CD4-positive, alpha-beta T cell (primary cell): ENCODE measurements around the gene HRH3. TPM values are rescaled to one million over a fixed set of nuclear protein-coding genes. Genes with fewer than 3 reads are reported as not detected.

Source experiments
- ATAC-seq: fragments of 200-7000 bp; cut with Tn5 transposase; one replicate; pipeline ENCODE4 v1.10.0; 2022; ENCODE audit warnings: mild to moderate bottlenecking; ENCODE audit not compliant: poor library complexity
- CTCF ChIA-PET: fragments of 350-600 bp; sonication (Branson Sonifier 250); formaldehyde crosslinking; loops from one replicate; lab custom pipeline; 2021; ENCODE audit warnings: antibody characterized with exemption, inconsistent platforms; lab: Charles Lee
- POLR2A ChIA-PET: fragments of 350-600 bp; sonication (Branson Sonifier 250); formaldehyde crosslinking; loops from one replicate; lab custom pipeline; 2021; ENCODE audit warnings: antibody characterized with exemption, inconsistent platforms; lab: Charles Lee
- DNase-seq, 14 experiments: peaks; one replicate each; pipeline ENCODE4 v3.0.0-alpha.2; 2013 to 2020; ENCODE audit warnings: mixed read lengths in 2 of 14
- H3K27ac ChIP-seq, 2 donors: one replicate each; pipeline versions ENCODE4 v1.5.1 to v1.7.0; 2013; ENCODE audit warnings: low read length in 2 of 2, low read depth in 1 of 2, mild to moderate bottlenecking in 1 of 2
- H3K27me3 ChIP-seq, 2 experiments: 1 replicate in 1 of 2; 2 replicates in 1 of 2; pipeline versions ENCODE4 v1.6.1 to v1.7.0; 2013; ENCODE audit warnings: low read length in 2 of 2, control low read depth in 1 of 2, mild to moderate bottlenecking in 1 of 2, moderate library complexity in 1 of 2; ENCODE audit not compliant: insufficient read depth in 2 of 2, control insufficient read depth in 1 of 2
- H3K36me3 ChIP-seq: one replicate; pipeline ENCODE4 v1.6.1; 2013; ENCODE audit warnings: low read length, control low read depth; ENCODE audit not compliant: insufficient read depth
- H3K4me1 ChIP-seq: one replicate; pipeline ENCODE4 v1.6.1; 2013; ENCODE audit warnings: low read length, control low read depth; ENCODE audit not compliant: insufficient read depth
- H3K4me3 ChIP-seq: one replicate; pipeline ENCODE4 v1.5.1; 2013; ENCODE audit warnings: mild to moderate bottlenecking, low read length, moderate library complexity
- H3K9me3 ChIP-seq, 2 experiments: 1 replicate in 1 of 2; 2 replicates in 1 of 2; pipeline versions ENCODE4 v1.6.1 to v1.7.0; 2013; ENCODE audit warnings: low read length in 2 of 2, mild to moderate bottlenecking in 2 of 2, control low read depth in 1 of 2, moderate library complexity in 1 of 2; ENCODE audit not compliant: control insufficient read depth in 1 of 2, insufficient read depth in 1 of 2
- H3K27ac Mint-ChIP-seq: one replicate; pipeline ENCODE4 v1.8.0; 2020; ENCODE audit warnings: mixed read lengths
- H3K27me3 Mint-ChIP-seq: one replicate; pipeline ENCODE4 v1.8.0; 2021; ENCODE audit warnings: mixed read lengths
- H3K36me3 Mint-ChIP-seq: one replicate; pipeline ENCODE4 v1.8.0; 2021; ENCODE audit warnings: low read depth, mixed read lengths
- H3K4me1 Mint-ChIP-seq: one replicate; pipeline ENCODE4 v1.8.0; 2021; ENCODE audit warnings: low read depth, mixed read lengths
- H3K4me3 Mint-ChIP-seq: one replicate; pipeline ENCODE4 v1.8.0; 2020; ENCODE audit warnings: mild to moderate bottlenecking, mixed read lengths
- H3K9me3 Mint-ChIP-seq: one replicate; pipeline ENCODE4 v1.8.0; 2020; ENCODE audit warnings: mixed read lengths
- CTCF ChIP-seq: fragments of 200-600 bp; IDR thresholded peaks from one replicate; pipeline ENCODE4 v1.8.0; 2022; ENCODE audit warnings: antibody characterized with exemption, mild to moderate bottlenecking
- intact Hi-C, 2 experiments: fragments of 100-400 bp; cut with DNase I in 1 of 2; cut with micrococcal nuclease in 1 of 2; formaldehyde crosslinking; loops; one replicate each; pipeline versions ENCODE4 v1.15.1 to v1.9.0; 2023 to 2025; cut with DNase I, micrococcal nuclease
- total RNA-seq, 174 experiments: library from RNA in 2 of 174; stranded (reverse) in 2 of 174; gene quantifications; one replicate each; pipeline ENCODE4 v1.2.3 and lab custom pipeline; 2021 to 2026

Gene HRH3
- total RNA-seq, 2 experiments from 2014 or later: not detected

GRCh38 chr20:62233684-62234083 lies 13.6 kb upstream of the HRH3 start:
- ChIA-PET CTCF (no interaction called here), POLR2A (no interaction called here)
- no peak overlapping the region for H3K27ac Mint-ChIP-seq

GRCh38 chr20:62232770-62233645 lies 12.9 kb upstream of the HRH3 start:
- ChIA-PET CTCF (no interaction called here), POLR2A (no interaction called here)
- intact Hi-C loops: no loop called here
- no peaks in the 10 kb centered on the region for H3K36me3 Mint-ChIP-seq
- H3K4me3 Mint-ChIP-seq: no peak overlapping the region
- TF ChIP-seq CTCF: no peak
- ATAC-seq (no peak), DNase-seq (no peak)
- peaks cover 11% of the 10 kb centered on the region for H3K4me1 ChIP-seq
- H3K27ac ChIP-seq: no peak overlapping the region
- no peaks in the 10 kb centered on the region for H3K27me3 ChIP-seq
- H3K36me3 ChIP-seq: no peaks in the 10 kb centered on the region
- no peak overlapping the region for H3K4me3 ChIP-seq
- no peak overlapping the region for H3K27ac Mint-ChIP-seq
- no peaks in the 10 kb centered on the region for H3K9me3 Mint-ChIP-seq
- H3K27me3 Mint-ChIP-seq: peaks cover 9% of the 10 kb centered on the region
- H3K4me1 Mint-ChIP-seq: peaks cover 4% of the 10 kb centered on the region
- peaks cover 0 to 26% of the 10 kb centered on the region in 2 experiments for H3K9me3 ChIP-seq

More at GRCh38 chr20:62233684-62234083, 13.6 kb upstream of the HRH3 start:
- H3K27me3 Mint-ChIP-seq: peaks cover 9% of the 10 kb centered on the region
- Histone ChIP-seq H3K27me3 (no peaks in the 10 kb centered on the region), H3K4me1 (peaks cover 11% of the 10 kb centered on the region), H3K36me3 (no peaks in the 10 kb centered on the region), H3K9me3 (peaks cover 0 to 26% of the 10 kb centered on the region in 2 experiments), H3K27ac (no peak overlapping the region), H3K4me3 (no peak overlapping the region)
- no peak for ATAC-seq
- intact Hi-C loops: no loop called here
- no peaks in the 10 kb centered on the region for H3K36me3 Mint-ChIP-seq
- no peaks in the 10 kb centered on the region for H3K9me3 Mint-ChIP-seq
- H3K4me1 Mint-ChIP-seq: peaks cover 7% of the 10 kb centered on the region
- TF ChIP-seq CTCF: no peak
- no peak overlapping the region for H3K4me3 Mint-ChIP-seq
- DNase-seq: no peak

GRCh38 chr20:62232194-62232593 lies 12.1 kb upstream of the HRH3 start:
- intact Hi-C loops: no loop called here
- no peak overlapping the region for H3K27ac Mint-ChIP-seq
- H3K9me3 ChIP-seq: peaks cover 0 to 27% of the 10 kb centered on the region in 2 experiments
- ChIA-PET CTCF (no interaction called here), POLR2A (no interaction called here)
- no peaks in the 10 kb centered on the region for H3K27me3 ChIP-seq
- peaks cover 3% of the 10 kb centered on the region for H3K4me1 ChIP-seq
- TF ChIP-seq CTCF: no peak
- no peaks in the 10 kb centered on the region for H3K36me3 Mint-ChIP-seq
- DNase-seq: no peak
- no peak for ATAC-seq
- H3K4me3 ChIP-seq: no peak overlapping the region
- no peak overlapping the region for H3K4me3 Mint-ChIP-seq
- no peak overlapping the region for H3K27ac ChIP-seq
- peaks cover 9% of the 10 kb centered on the region for H3K27me3 Mint-ChIP-seq
- no peaks in the 10 kb centered on the region for H3K36me3 ChIP-seq
- no peaks in the 10 kb centered on the region for H3K9me3 Mint-ChIP-seq
- H3K4me1 Mint-ChIP-seq: no peaks in the 10 kb centered on the region
